GM20000 (cell line): ENCODE data around the gene ARHGEF3.
"Not testable (repeated sequence)": the region's sequence is repeated elsewhere in the genome, so short reads cannot be mapped to it uniquely, and the experiment has no call there.

Source experiments
- DNase-seq: peaks from one replicate; pipeline ENCODE4 v3.0.0; 2012; ENCODE audit warnings: low spot score
- CTCF ChIP-seq: IDR thresholded peaks from 2 replicates; pipeline ENCODE4 v1.5.1; 2012; ENCODE audit warnings: mild to moderate bottlenecking, control low read depth; ENCODE audit errors: extremely low read depth, missing control alignments

ARHGEF3 gene

DNA sequence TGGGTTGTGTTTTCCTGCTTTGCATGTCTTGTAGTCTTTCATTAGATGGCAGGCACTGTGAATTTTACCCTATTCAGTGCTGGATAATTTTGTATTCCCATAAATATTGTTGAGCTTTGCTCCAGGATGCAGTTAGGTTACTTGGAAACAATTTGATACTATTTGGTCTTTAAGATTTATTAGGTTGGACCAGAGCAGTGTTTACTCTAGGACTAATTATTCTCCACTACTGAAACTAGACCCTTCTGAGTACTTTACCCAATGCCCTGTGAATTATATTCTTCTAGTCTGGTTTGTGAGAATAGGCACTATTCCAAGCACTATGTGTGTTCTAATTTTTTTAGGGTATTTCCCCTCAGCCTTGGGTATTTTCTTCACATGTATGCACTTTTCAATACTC is 80.9 kb downstream of the ARHGEF3 start:
- DNase-seq: peak; percentile 34
- TF ChIP-seq CTCF: no peak

DNA sequence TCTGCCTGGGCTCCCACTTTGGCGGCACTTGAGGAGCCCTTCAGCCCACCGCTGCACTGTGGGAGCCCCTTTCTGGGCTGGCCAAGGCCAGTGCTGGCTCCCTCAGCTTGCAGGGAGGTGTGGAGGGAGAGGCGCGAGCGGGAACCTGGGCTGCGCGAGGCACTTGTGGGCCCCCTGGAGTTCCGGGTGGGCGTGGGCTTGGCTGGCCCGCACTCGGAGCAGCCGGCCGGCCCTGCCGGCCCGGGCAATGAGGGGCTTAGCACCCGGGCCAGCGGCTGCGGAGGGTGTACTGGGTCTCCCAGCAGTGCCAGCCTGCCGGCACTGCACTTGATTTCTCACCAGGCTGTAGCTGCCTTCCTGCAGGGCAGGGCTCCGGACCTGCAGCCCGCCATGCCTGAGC is 82.9 kb downstream of the ARHGEF3 start:
- not testable (repeated sequence) for DNase-seq

GRCh38 chr3:56711344-56711743 is 90.4 kb downstream of the ARHGEF3 start:
- DNase-seq: no peak
- no peak for TF ChIP-seq CTCF

DNA sequence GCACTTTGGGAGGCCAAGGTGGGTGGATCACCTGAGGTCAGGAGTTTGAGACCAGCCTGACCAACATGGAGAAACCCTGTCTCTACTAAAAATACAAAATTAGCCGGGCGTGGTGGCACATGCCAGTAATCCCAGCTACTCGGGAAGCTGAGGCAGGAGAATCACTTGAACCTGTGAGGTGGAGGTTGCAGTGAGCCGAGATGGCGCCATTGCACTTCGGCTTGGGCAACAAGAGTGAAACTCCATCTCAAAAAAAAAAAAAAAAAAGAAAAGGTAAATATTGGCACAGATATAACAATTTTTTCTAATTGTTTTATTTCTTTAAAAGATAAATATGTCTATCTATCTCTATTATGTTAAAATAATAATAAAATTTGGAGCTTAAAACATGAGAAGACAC is 94.3 kb downstream of the ARHGEF3 start:
- DNase-seq: not testable (repeated sequence)

DNA sequence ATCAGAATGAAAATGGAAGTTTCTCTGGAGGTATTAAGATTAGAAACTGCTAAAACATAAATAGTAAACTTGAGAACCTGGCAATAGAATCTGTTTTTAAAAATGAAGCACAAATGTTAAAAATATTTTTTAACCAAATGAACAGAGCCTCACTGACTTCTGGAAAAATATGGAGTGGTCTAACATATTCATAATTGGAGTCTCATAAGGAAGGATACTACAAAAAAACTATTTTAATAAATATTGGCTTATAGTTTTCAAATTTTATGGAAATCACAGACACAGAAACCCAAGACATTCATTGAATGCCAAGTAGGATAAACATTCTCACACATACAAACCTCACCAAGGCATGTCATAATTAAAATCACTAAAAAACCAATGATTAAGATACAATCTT is 95.1 kb downstream of the ARHGEF3 start:
- no peak for DNase-seq
- TF ChIP-seq CTCF: no peak

GRCh38 chr3:56704706-56705105 is 97.0 kb downstream of the ARHGEF3 start:
- DNase-seq: no peak
- no peak for TF ChIP-seq CTCF

- peak; percentile 40 for TF ChIP-seq CTCF
- DNase-seq: peak; percentile 54
Observed at GRCh38 chr3:56702490-56703315, 99.0 kb downstream of the ARHGEF3 start.

DNA sequence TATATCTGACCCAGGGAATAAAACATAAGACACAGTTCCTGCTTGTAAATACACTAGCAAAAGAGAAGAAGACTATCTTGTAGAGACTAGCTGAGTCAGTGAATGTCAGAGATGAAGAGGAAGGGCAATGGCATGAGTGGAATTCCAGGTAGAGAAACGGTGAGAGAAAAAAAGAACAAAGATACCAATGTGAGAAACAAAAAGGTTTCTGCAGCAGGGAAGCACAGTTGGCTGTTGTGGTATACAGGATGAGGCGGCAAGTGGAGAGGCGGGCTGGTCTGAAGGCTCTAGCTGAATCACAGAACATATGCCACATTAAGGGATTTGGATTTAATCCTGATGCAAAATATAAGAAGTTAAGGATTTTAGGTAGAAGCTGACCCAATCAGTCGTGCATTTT is 101.6 kb downstream of the ARHGEF3 start:
- no peak for TF ChIP-seq CTCF
- DNase-seq: no peak
